K562 (cell line): Measurements from ENCODE around the gene GATA6. TPM values are rescaled to one million over a fixed set of nuclear protein-coding genes. Genes with fewer than 3 reads are reported as not detected.

Experiments used
- EP400 ChIP-seq: fragments of 450-650 bp; IDR thresholded peaks from 2 replicates; pipeline ENCODE4 v1.6.1; 2017; ENCODE audit warnings: antibody characterized with exemption, mild to moderate bottlenecking, moderate library complexity
- HDAC1 ChIP-seq, 2 experiments: fragments of 450-650 bp; IDR thresholded peaks; 2 replicates each; pipeline ENCODE4 v1.6.1; 2016 to 2017; ENCODE audit warnings: inconsistent platforms in 1 of 2, mild to moderate bottlenecking in 1 of 2, moderate library complexity in 1 of 2
- PHB2 ChIP-seq: fragments of 450-650 bp; IDR thresholded peaks from 2 replicates; pipeline ENCODE4 v1.6.1; 2017; ENCODE audit warnings: low read depth
- POLR2A ChIP-seq: fragments of 450-650 bp; conservative IDR thresholded peaks from 2 replicates; pipeline ENCODE4 v1.6.1; 2016
- SAFB2 ChIP-seq: fragments of 200-400 bp; formaldehyde crosslinking; IDR thresholded peaks from 2 replicates; pipeline ENCODE4 v1.6.1; 2018; ENCODE audit warnings: borderline replicate concordance, low read length, low read depth, moderate library complexity; ENCODE audit not compliant: severe bottlenecking
- SOX6 ChIP-seq: fragments of 450-650 bp; IDR thresholded peaks from 2 replicates; pipeline ENCODE4 v1.6.1; 2014; ENCODE audit warnings: mild to moderate bottlenecking
- TBP ChIP-seq: optimal IDR thresholded peaks from 2 replicates; pipeline ENCODE3; 2011; ENCODE audit warnings: low read depth, low read length, improper control_type of control experiment
- ZBTB40 ChIP-seq, 2 experiments: fragments of 450-650 bp in 1 of 2; sonication (generic) in 1 of 2; formaldehyde crosslinking in 1 of 2; IDR thresholded peaks; 2 replicates each; pipeline versions ENCODE4 v1.7.1 to v1.9.0; 2016 to 2022; ENCODE audit warnings: inconsistent platforms in 1 of 2, mild to moderate bottlenecking in 1 of 2, missing genetic modification reagents in 1 of 2
- ZBTB9 ChIP-seq: fragments of 450-650 bp; formaldehyde crosslinking; IDR thresholded peaks from 2 replicates; pipeline ENCODE4 v1.4.0; 2020; ENCODE audit warnings: mild to moderate bottlenecking, moderate library complexity
- ZNF134 ChIP-seq: fragments of 250-450 bp; sonication (Bioruptor Pico); conservative IDR thresholded peaks from 2 replicates; pipeline ENCODE4 v1.4.0; 2020
- ZNF347 ChIP-seq: fragments of 450-650 bp; formaldehyde crosslinking; IDR thresholded peaks from 2 replicates; pipeline ENCODE4 v1.4.0; 2020; ENCODE audit warnings: low read depth, mild to moderate bottlenecking, moderate library complexity
- polyA plus RNA-seq, 8 experiments: library from polyadenylated mRNA; depleted of rRNA in 4 of 8; stranded (reverse) in 5 of 8; unstranded in 3 of 8; fragments of >200 nt; fragmentation: Nextera tagmentation in 2 of 8; fragmentation: Illumina TruSeq in 1 of 8; extraction: Ambion mirVana in 2 of 8; extraction: Trizol in 1 of 8; gene quantifications; 2 replicates each; pipeline versions ENCODE4 v1.2.1 to v1.2.3, GENCODE V29; 2011 to 2014; ENCODE audit warnings: inconsistent platforms in 1 of 8, missing spikeins in 1 of 8
- total RNA-seq, 7 experiments: library from RNA; depleted of rRNA in 6 of 7; stranded (reverse); fragments of >200 nt in 6 of 7; fragmentation: Illumina TruSeq in 2 of 7; extraction: Trizol in 2 of 7; gene quantifications; 2 replicates each; pipeline versions ENCODE4 v1.2.1 to v1.2.3, GENCODE V29; 2011 to 2021; ENCODE audit warnings: low replicate concordance in 1 of 7
- TF ChIP-seq, protein P1 (sequence below), 2 experiments: IDR thresholded peaks; 2 replicates each; pipeline ENCODE4 v1.6.1; 2012; ENCODE audit warnings: improper control_type of control experiment in 2 of 2, low read depth in 2 of 2, low read length in 2 of 2, borderline replicate concordance in 1 of 2
- TF ChIP-seq, protein P2 (sequence below), 3 experiments: IDR thresholded peaks in 2 of 3; conservative IDR thresholded peaks in 1 of 3; 2 replicates each; pipeline ENCODE4 v1.5.1; 2011 to 2012; ENCODE audit warnings: low read length in 3 of 3, mild to moderate bottlenecking in 3 of 3, control low read depth in 2 of 3, improper control_type of control experiment in 1 of 3, inconsistent platforms in 1 of 3, low read depth in 1 of 3, mixed read lengths in 1 of 3, moderate library complexity in 1 of 3; ENCODE audit not compliant: insufficient read depth in 2 of 3

Gene GATA6
- total and polyA plus RNA-seq, 9 of the 15 experiments (the other 6 are each of a cell fraction or from before 2014, with no cell fraction given), result 0.01 to 0.24 (median 0.16) TPM; not detected in 5

DNA sequence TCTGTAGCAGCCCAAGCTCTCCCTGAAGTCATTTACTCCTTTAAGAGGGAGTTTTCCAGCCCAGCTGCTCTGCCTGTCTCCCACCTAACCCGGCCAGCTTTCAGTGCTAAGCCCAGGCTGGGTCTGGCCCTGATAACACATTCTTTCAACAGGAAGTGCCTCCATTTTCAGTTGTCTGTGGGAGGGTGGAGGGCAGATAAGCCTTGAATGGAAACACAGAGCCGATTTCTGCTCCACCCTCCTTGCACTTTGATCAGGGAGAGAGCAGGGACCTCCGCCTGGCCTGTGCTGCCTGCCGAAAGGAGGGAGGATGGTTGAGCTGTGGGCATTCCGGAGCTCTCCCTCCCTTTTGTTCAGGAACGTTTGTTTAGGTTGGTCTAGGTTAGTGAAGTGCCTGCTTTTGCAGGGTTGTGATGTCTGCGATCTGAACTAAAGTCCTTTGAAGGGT lies 24.8 kb downstream of the GATA6 start (continued):
- TF ChIP-seq, protein P1, sequence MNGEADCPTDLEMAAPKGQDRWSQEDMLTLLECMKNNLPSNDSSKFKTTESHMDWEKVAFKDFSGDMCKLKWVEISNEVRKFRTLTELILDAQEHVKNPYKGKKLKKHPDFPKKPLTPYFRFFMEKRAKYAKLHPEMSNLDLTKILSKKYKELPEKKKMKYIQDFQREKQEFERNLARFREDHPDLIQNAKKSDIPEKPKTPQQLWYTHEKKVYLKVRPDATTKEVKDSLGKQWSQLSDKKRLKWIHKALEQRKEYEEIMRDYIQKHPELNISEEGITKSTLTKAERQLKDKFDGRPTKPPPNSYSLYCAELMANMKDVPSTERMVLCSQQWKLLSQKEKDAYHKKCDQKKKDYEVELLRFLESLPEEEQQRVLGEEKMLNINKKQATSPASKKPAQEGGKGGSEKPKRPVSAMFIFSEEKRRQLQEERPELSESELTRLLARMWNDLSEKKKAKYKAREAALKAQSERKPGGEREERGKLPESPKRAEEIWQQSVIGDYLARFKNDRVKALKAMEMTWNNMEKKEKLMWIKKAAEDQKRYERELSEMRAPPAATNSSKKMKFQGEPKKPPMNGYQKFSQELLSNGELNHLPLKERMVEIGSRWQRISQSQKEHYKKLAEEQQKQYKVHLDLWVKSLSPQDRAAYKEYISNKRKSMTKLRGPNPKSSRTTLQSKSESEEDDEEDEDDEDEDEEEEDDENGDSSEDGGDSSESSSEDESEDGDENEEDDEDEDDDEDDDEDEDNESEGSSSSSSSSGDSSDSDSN (IDR thresholded peaks at IDR 0.05; ENCODE audit: borderline replicate concordance in 1 of 2, low read depth in 2 of 2, low read length in 2 of 2), result peak; percentile 76 to 85; a peak in 3 of 4 replicates
- 0 out of 2 replicates have a peak, but pooled peaks have one; percentile 58 for TF ChIP-seq ZBTB9
- peak; percentile 75; the same call in 1 of the 2 replicates for TF ChIP-seq PHB2
- TF ChIP-seq SAFB2, result no peak
- peak; percentile 85 for TF ChIP-seq SOX6
- TF ChIP-seq ZBTB40 (IDR thresholded peaks at IDR 0.05), result peak; percentile 67
- no peak for TF ChIP-seq ZBTB40 (CRISPR knock-in tag; IDR thresholded peaks at IDR 0.05)
- TF ChIP-seq, protein P2, sequence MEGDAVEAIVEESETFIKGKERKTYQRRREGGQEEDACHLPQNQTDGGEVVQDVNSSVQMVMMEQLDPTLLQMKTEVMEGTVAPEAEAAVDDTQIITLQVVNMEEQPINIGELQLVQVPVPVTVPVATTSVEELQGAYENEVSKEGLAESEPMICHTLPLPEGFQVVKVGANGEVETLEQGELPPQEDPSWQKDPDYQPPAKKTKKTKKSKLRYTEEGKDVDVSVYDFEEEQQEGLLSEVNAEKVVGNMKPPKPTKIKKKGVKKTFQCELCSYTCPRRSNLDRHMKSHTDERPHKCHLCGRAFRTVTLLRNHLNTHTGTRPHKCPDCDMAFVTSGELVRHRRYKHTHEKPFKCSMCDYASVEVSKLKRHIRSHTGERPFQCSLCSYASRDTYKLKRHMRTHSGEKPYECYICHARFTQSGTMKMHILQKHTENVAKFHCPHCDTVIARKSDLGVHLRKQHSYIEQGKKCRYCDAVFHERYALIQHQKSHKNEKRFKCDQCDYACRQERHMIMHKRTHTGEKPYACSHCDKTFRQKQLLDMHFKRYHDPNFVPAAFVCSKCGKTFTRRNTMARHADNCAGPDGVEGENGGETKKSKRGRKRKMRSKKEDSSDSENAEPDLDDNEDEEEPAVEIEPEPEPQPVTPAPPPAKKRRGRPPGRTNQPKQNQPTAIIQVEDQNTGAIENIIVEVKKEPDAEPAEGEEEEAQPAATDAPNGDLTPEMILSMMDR (IDR thresholded peaks at IDR 0.05 in 2 of 3, conservative IDR thresholded peaks at IDR 0.05 in 1 of 3; ENCODE audit: insufficient read depth in 2 of 3, low read depth in 1 of 3, low read length in 3 of 3), result 0 out of 6 replicates have a peak, but pooled peaks of 1 of the 3 experiments have one; percentile 2
- TF ChIP-seq HDAC1 (IDR thresholded peaks at IDR 0.05), result 0 out of 4 replicates have a peak, but pooled peaks of 1 of the 2 experiments have one; percentile 27
- TF ChIP-seq ZNF134 (CRISPR knock-in tag), result peak; percentile 45; the same call in 1 of the 2 replicates
- TF ChIP-seq EP400, result peak; percentile 55; the same call in 1 of the 2 replicates
- TF ChIP-seq ZNF347 (CRISPR knock-in tag), result no peak
- no peak for TF ChIP-seq TBP
- peak; percentile 60 for TF ChIP-seq POLR2A
